ENCODE data around the gene DDTL. TPM values are rescaled to one million over a fixed set of nuclear protein-coding genes. Genes with fewer than 3 reads are reported as not detected.

The DDTL gene
- total RNA-seq, 1 donor: 3.0 TPM

- H3K4me3 ChIP-seq (ENCODE audit: low read depth, low read length): no peak overlapping the region
- DNase-seq (ENCODE audit: low read depth): no peak
- TF ChIP-seq CTCF (IDR thresholded peaks at IDR 0.05; ENCODE audit: insufficient read depth, low read depth, low read length): no peak
Observed at GRCh38 chr22:24006207-24006913, 39.7 kb downstream of the DDTL start.

GRCh38 chr22:24006914-24007214 lies 40.2 kb downstream of the DDTL start:
- no peak for DNase-seq (ENCODE audit: low read depth)
- no peak for TF ChIP-seq CTCF (IDR thresholded peaks at IDR 0.05; ENCODE audit: insufficient read depth, low read depth, low read length)
- no peak overlapping the region for H3K4me3 ChIP-seq (ENCODE audit: low read depth, low read length)

GRCh38 chr22:24007253-24008021 lies 40.7 kb downstream of the DDTL start:
- no peak overlapping the region for H3K4me3 ChIP-seq (ENCODE audit: low read depth, low read length)
- DNase-seq (ENCODE audit: low read depth): no peak
- no peak for TF ChIP-seq CTCF (IDR thresholded peaks at IDR 0.05; ENCODE audit: insufficient read depth, low read depth, low read length)

GRCh38 chr22:24008022-24008283 lies 41.3 kb downstream of the DDTL start:
- no peak overlapping the region for H3K4me3 ChIP-seq (ENCODE audit: low read depth, low read length)
- no peak for DNase-seq (ENCODE audit: low read depth)
- TF ChIP-seq CTCF (IDR thresholded peaks at IDR 0.05; ENCODE audit: insufficient read depth, low read depth, low read length): no peak

- DNase-seq (ENCODE audit: low read depth): no peak
- TF ChIP-seq CTCF (IDR thresholded peaks at IDR 0.05; ENCODE audit: insufficient read depth, low read depth, low read length): no peak
- no peak overlapping the region for H3K4me3 ChIP-seq (ENCODE audit: low read depth, low read length)
Observed at GRCh38 chr22:24008381-24009226, 41.9 kb downstream of the DDTL start.

GRCh38 chr22:24009227-24010017 lies 42.7 kb downstream of the DDTL start:
- no peak overlapping the region for H3K4me3 ChIP-seq (ENCODE audit: low read depth, low read length)
- TF ChIP-seq CTCF (IDR thresholded peaks at IDR 0.05; ENCODE audit: insufficient read depth, low read depth, low read length): no peak
- no peak for DNase-seq (ENCODE audit: low read depth)

Measured in fibroblast of villous mesenchyme (primary cell).